ENCODE results near the gene PRR23E.

PRR23E gene

GRCh38 chr3:127209840-127210653, 17.1 kb downstream of the PRR23E start:
- DNase-seq (ENCODE audit: low read depth), result no peak

- no peak for DNase-seq (ENCODE audit: low read depth)
Observed at GRCh38 chr3:127210654-127210943, 17.7 kb downstream of the PRR23E start.

- DNase-seq (ENCODE audit: low read depth), result no peak
Observed at GRCh38 chr3:127211118-127212060, 18.5 kb downstream of the PRR23E start.

GRCh38 chr3:127212231-127212630, 19.3 kb downstream of the PRR23E start:
- DNase-seq (ENCODE audit: low read depth), result no peak

GRCh38 chr3:127212711-127213110, 19.8 kb downstream of the PRR23E start:
- no peak for DNase-seq (ENCODE audit: low read depth)

GRCh38 chr3:127213381-127213918, 20.5 kb downstream of the PRR23E start:
- DNase-seq (ENCODE audit: low read depth), result no peak

GRCh38 chr3:127214975-127215374, 22.0 kb downstream of the PRR23E start:
- DNase-seq (ENCODE audit: low read depth), result no peak

GRCh38 chr3:127215714-127216414, 22.9 kb downstream of the PRR23E start:
- no peak for DNase-seq (ENCODE audit: low read depth)

GRCh38 chr3:127216415-127217261, 23.7 kb downstream of the PRR23E start:
- DNase-seq (ENCODE audit: low read depth), result no peak

- peak; percentile 10 for DNase-seq (ENCODE audit: low read depth)
Observed at GRCh38 chr3:127217596-127218453, 24.9 kb downstream of the PRR23E start.

- no peak for DNase-seq (ENCODE audit: low read depth)
Observed at GRCh38 chr3:127218454-127218922, 25.6 kb downstream of the PRR23E start.

- DNase-seq (ENCODE audit: low read depth), result no peak
Observed at GRCh38 chr3:127220497-127220896, 27.6 kb downstream of the PRR23E start.

- DNase-seq (ENCODE audit: low read depth), result no peak
Observed at GRCh38 chr3:127221037-127221436, 28.1 kb downstream of the PRR23E start.

GRCh38 chr3:127221446-127222035, 28.6 kb downstream of the PRR23E start:
- no peak for DNase-seq (ENCODE audit: low read depth)

GRCh38 chr3:127222163-127222562, 29.2 kb downstream of the PRR23E start:
- DNase-seq (ENCODE audit: low read depth), result no peak

- DNase-seq (ENCODE audit: low read depth), result no peak
Observed at GRCh38 chr3:127222664-127223063, 29.7 kb downstream of the PRR23E start.

- DNase-seq (ENCODE audit: low read depth), result no peak
Observed at GRCh38 chr3:127224118-127224517, 31.2 kb downstream of the PRR23E start.

GRCh38 chr3:127226457-127226856, 33.5 kb downstream of the PRR23E start:
- DNase-seq (ENCODE audit: low read depth), result peak; percentile 28

- DNase-seq (ENCODE audit: low read depth), result peak; percentile 12
Observed at GRCh38 chr3:127226946-127227842, 34.3 kb downstream of the PRR23E start.

Data from ELR (cell line).